GM23338 (cell line): Measurements from ENCODE around the gene ZFX. TPM values are rescaled to one million over a fixed set of nuclear protein-coding genes. Genes with fewer than 3 reads are reported as not detected.

Experiments
- ATAC-seq: fragments of 200-7000 bp; cut with Tn5 transposase; 3 replicates; pipeline ENCODE4 v1.9.1; 2020
- DNase-seq: peaks from one replicate; pipeline ENCODE4 v3.0.0-alpha.2; 2015; ENCODE audit warnings: low spot score
- H2AFZ ChIP-seq: fragments of 200-600 bp; sonication (generic); 2 replicates; pipeline ENCODE4 v1.8.0; 2016; ENCODE audit warnings: antibody characterized with exemption, mild to moderate bottlenecking, moderate library complexity
- H3F3A ChIP-seq: fragments of 200-600 bp; sonication (generic); replicated peaks from 2 replicates; pipeline ENCODE4 v1.8.0; 2017; ENCODE audit warnings: antibody characterized with exemption, mixed run types, low read depth
- H3K27ac ChIP-seq: fragments of 200-600 bp; sonication (generic); 2 replicates; pipeline ENCODE4 v1.6.1; 2016; ENCODE audit warnings: low read depth
- H3K27me3 ChIP-seq: fragments of 200-600 bp; sonication (generic); 2 replicates; pipeline ENCODE4 v1.8.0; 2016; ENCODE audit warnings: mild to moderate bottlenecking, mixed run types, moderate library complexity; ENCODE audit not compliant: insufficient read depth
- H3K36me3 ChIP-seq: fragments of 200-600 bp; sonication (generic); 2 replicates; pipeline ENCODE4 v1.8.0; 2016; ENCODE audit warnings: mild to moderate bottlenecking; ENCODE audit not compliant: insufficient read depth
- H3K4me1 ChIP-seq: fragments of 200-600 bp; sonication (generic); 2 replicates; pipeline ENCODE4 v1.8.0; 2016; ENCODE audit warnings: mild to moderate bottlenecking, moderate library complexity; ENCODE audit not compliant: insufficient read depth
- H3K4me2 ChIP-seq: fragments of 200-600 bp; sonication (generic); 2 replicates; pipeline ENCODE4 v1.7.1; 2017; ENCODE audit warnings: mixed run types
- H3K4me3 ChIP-seq: fragments of 200-600 bp; sonication (generic); 2 replicates; pipeline ENCODE4 v1.6.1; 2016; ENCODE audit warnings: mixed run types
- H3K79me2 ChIP-seq: fragments of 200-600 bp; sonication (generic); replicated peaks from 2 replicates; pipeline ENCODE4 v1.8.0; 2017; ENCODE audit warnings: mild to moderate bottlenecking; ENCODE audit not compliant: insufficient read depth
- H3K9me2 ChIP-seq: fragments of 200-600 bp; sonication (generic); 2 replicates; pipeline ENCODE4 v1.8.0; 2017; ENCODE audit not compliant: insufficient read depth
- H4K20me1 ChIP-seq: fragments of 200-600 bp; sonication (generic); replicated peaks from 2 replicates; pipeline ENCODE4 v1.8.0; 2017; ENCODE audit warnings: mild to moderate bottlenecking; ENCODE audit not compliant: insufficient read depth
- H3K27ac Mint-ChIP-seq: 2 replicates; pipeline ENCODE4 v1.8.0; 2020; ENCODE audit warnings: inconsistent platforms, mild to moderate bottlenecking, moderate library complexity, mixed read lengths
- H3K27me3 Mint-ChIP-seq: 3 replicates; pipeline ENCODE4 v1.8.0; 2022; ENCODE audit warnings: low read depth, mild to moderate bottlenecking, moderate library complexity, mixed read lengths, inconsistent platforms; ENCODE audit not compliant: insufficient read depth, poor library complexity
- H3K36me3 Mint-ChIP-seq: 3 replicates; pipeline ENCODE4 v1.8.0; 2021; ENCODE audit warnings: low read depth, mild to moderate bottlenecking, inconsistent platforms, moderate library complexity, mixed read lengths
- H3K4me1 Mint-ChIP-seq: 3 replicates; pipeline ENCODE4 v1.8.0; 2020; ENCODE audit warnings: mild to moderate bottlenecking, inconsistent platforms, mixed read lengths
- H3K4me3 Mint-ChIP-seq: 3 replicates; pipeline ENCODE4 v1.8.0; 2021; ENCODE audit warnings: moderate library complexity, mild to moderate bottlenecking, inconsistent platforms, mixed read lengths
- H3K9me3 Mint-ChIP-seq: 3 replicates; pipeline ENCODE4 v1.8.0; 2020; ENCODE audit warnings: moderate library complexity, mild to moderate bottlenecking, inconsistent platforms, mixed read lengths
- CREB1 ChIP-seq: fragments of 250-450 bp; sonication (Bioruptor Pico); IDR thresholded peaks from 2 replicates; pipeline ENCODE4 v1.5.0; 2020; ENCODE audit warnings: low read depth, mild to moderate bottlenecking, moderate library complexity
- EZH2 ChIP-seq: fragments of 200-600 bp; sonication (generic); IDR thresholded peaks from one replicate; pipeline ENCODE4 v1.8.0; 2017; ENCODE audit warnings: antibody characterized with exemption, mild to moderate bottlenecking, low read depth; ENCODE audit not compliant: unreplicated experiment
- EZH2phosphoT487 ChIP-seq: fragments of 200-600 bp; sonication (generic); IDR thresholded peaks from one replicate; pipeline ENCODE4 v1.8.1; 2018; ENCODE audit warnings: antibody characterized with exemption; ENCODE audit not compliant: unreplicated experiment
- JUNB ChIP-seq: IDR thresholded peaks from one replicate; pipeline ENCODE4 v1.6.1; 2016; ENCODE audit warnings: antibody characterized with exemption; ENCODE audit not compliant: unreplicated experiment
- NANOG ChIP-seq: IDR thresholded peaks from 2 replicates; pipeline ENCODE4 v1.6.1; 2016; ENCODE audit warnings: antibody characterized with exemption, borderline replicate concordance
- POLR2AphosphoS5 ChIP-seq: IDR thresholded peaks from 2 replicates; pipeline ENCODE4 v1.6.1; 2016; ENCODE audit warnings: antibody characterized with exemption, low read depth
- STAT1 ChIP-seq: IDR thresholded peaks from one replicate; pipeline ENCODE4 v1.6.1; 2016; ENCODE audit warnings: antibody characterized with exemption; ENCODE audit not compliant: unreplicated experiment
- ZNF114 ChIP-seq: fragments of 250-450 bp; sonication (Bioruptor Pico); IDR thresholded peaks from 2 replicates; pipeline ENCODE4 v1.5.0; 2020; ENCODE audit warnings: mild to moderate bottlenecking, moderate library complexity
- ZNF331 ChIP-seq: fragments of 250-450 bp; sonication (Bioruptor Pico); IDR thresholded peaks from 2 replicates; pipeline ENCODE4 v1.5.0; 2020; ENCODE audit warnings: low read depth, mild to moderate bottlenecking, moderate library complexity
- polyA plus RNA-seq: library from polyadenylated mRNA; unstranded; fragments of >200 nt; fragmentation: Nextera tagmentation; extraction: Ambion mirVana; gene quantifications from 2 replicates; pipeline ENCODE4 v1.2.1, GENCODE V29; 2016
- total RNA-seq: library from RNA; depleted of rRNA; stranded (reverse); fragments of >200 nt; shearing (Covaris generic); gene quantifications from 2 replicates; pipeline ENCODE4 v1.2.3, GENCODE V29; 2014
- TF ChIP-seq, protein P1 (sequence below), 2 experiments: fragments of 200-600 bp in 1 of 2; sonication (generic) in 1 of 2; conservative IDR thresholded peaks; 2 replicates each; pipeline versions ENCODE4 v1.5.1 to v1.6.1; 2016 to 2017; ENCODE audit warnings: antibody characterized with exemption in 2 of 2, low read depth in 2 of 2, mild to moderate bottlenecking in 2 of 2, moderate library complexity in 1 of 2
- TF ChIP-seq, protein P2 (sequence below): IDR thresholded peaks from one replicate; pipeline ENCODE4 v1.6.1; 2018; ENCODE audit warnings: antibody characterized with exemption; ENCODE audit not compliant: unreplicated experiment
- TF ChIP-seq, protein P3 (sequence below): IDR thresholded peaks from 2 replicates; pipeline ENCODE4 v1.6.1; 2016; ENCODE audit warnings: antibody characterized with exemption
- TF ChIP-seq, protein P4 (sequence below): fragments of 250-450 bp; sonication (Bioruptor Pico); IDR thresholded peaks from 2 replicates; pipeline ENCODE4 v1.5.0; 2020; ENCODE audit warnings: mild to moderate bottlenecking, moderate library complexity

Gene ZFX
- total and polyA plus RNA-seq, 2 experiments from 2014 or later = 11.0 to 15.4 TPM

DNA sequence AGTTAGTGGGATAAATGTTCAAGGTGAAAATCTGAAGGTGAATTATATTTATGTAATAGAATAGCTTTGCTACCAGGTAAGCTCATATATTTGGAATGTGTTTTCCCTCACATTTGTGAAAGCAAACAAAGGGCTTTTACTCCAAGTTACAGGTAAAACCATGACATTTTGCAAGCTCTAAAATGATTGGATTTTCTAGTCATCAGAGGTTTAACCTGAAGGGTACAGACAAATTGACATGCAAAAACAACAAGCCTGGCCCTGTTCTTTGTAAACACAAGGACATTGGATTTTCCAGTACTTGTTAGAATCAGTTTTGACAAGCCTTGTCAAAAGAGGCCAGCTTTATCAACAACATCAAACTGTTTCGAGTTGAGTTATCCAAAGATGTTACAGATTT is 51.7 kb downstream of the ZFX start:
- H3K79me2 ChIP-seq = peaks cover 55% of the 10 kb centered on the region

More for the DNA sequence above, 51.7 kb downstream of the ZFX start:
- Histone ChIP-seq H3K4me1 (no peaks in the 10 kb centered on the region), H3K27me3 (no peaks in the 10 kb centered on the region), H3K9me2 (no peaks in the 10 kb centered on the region), H3K4me3 (no peak overlapping the region), H3K4me2 (no peak overlapping the region), H3K36me3 (no peaks in the 10 kb centered on the region), H4K20me1 (no peaks in the 10 kb centered on the region), H3F3A (no peaks in the 10 kb centered on the region), H3K27ac (no peak overlapping the region), H2AFZ (no peak overlapping the region)
- peaks cover 24% of the 10 kb centered on the region for H3K4me1 Mint-ChIP-seq
- TF ChIP-seq JUNB (no peak), POLR2AphosphoS5 (no peak), EZH2 (no peak), STAT1 (no peak), ZNF114 (CRISPR knock-in tag) (no peak), EZH2phosphoT487 (no peak), NANOG (no peak), ZNF331 (no peak), CREB1 (CRISPR knock-in tag) (no peak)
- TF ChIP-seq, protein P1, sequence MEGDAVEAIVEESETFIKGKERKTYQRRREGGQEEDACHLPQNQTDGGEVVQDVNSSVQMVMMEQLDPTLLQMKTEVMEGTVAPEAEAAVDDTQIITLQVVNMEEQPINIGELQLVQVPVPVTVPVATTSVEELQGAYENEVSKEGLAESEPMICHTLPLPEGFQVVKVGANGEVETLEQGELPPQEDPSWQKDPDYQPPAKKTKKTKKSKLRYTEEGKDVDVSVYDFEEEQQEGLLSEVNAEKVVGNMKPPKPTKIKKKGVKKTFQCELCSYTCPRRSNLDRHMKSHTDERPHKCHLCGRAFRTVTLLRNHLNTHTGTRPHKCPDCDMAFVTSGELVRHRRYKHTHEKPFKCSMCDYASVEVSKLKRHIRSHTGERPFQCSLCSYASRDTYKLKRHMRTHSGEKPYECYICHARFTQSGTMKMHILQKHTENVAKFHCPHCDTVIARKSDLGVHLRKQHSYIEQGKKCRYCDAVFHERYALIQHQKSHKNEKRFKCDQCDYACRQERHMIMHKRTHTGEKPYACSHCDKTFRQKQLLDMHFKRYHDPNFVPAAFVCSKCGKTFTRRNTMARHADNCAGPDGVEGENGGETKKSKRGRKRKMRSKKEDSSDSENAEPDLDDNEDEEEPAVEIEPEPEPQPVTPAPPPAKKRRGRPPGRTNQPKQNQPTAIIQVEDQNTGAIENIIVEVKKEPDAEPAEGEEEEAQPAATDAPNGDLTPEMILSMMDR (conservative IDR thresholded peaks at IDR 0.05; ENCODE audit: low read depth in 2 of 2) = no peak
- TF ChIP-seq, protein P2, sequence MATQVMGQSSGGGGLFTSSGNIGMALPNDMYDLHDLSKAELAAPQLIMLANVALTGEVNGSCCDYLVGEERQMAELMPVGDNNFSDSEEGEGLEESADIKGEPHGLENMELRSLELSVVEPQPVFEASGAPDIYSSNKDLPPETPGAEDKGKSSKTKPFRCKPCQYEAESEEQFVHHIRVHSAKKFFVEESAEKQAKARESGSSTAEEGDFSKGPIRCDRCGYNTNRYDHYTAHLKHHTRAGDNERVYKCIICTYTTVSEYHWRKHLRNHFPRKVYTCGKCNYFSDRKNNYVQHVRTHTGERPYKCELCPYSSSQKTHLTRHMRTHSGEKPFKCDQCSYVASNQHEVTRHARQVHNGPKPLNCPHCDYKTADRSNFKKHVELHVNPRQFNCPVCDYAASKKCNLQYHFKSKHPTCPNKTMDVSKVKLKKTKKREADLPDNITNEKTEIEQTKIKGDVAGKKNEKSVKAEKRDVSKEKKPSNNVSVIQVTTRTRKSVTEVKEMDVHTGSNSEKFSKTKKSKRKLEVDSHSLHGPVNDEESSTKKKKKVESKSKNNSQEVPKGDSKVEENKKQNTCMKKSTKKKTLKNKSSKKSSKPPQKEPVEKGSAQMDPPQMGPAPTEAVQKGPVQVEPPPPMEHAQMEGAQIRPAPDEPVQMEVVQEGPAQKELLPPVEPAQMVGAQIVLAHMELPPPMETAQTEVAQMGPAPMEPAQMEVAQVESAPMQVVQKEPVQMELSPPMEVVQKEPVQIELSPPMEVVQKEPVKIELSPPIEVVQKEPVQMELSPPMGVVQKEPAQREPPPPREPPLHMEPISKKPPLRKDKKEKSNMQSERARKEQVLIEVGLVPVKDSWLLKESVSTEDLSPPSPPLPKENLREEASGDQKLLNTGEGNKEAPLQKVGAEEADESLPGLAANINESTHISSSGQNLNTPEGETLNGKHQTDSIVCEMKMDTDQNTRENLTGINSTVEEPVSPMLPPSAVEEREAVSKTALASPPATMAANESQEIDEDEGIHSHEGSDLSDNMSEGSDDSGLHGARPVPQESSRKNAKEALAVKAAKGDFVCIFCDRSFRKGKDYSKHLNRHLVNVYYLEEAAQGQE = no peak
- TF ChIP-seq, protein P3, sequence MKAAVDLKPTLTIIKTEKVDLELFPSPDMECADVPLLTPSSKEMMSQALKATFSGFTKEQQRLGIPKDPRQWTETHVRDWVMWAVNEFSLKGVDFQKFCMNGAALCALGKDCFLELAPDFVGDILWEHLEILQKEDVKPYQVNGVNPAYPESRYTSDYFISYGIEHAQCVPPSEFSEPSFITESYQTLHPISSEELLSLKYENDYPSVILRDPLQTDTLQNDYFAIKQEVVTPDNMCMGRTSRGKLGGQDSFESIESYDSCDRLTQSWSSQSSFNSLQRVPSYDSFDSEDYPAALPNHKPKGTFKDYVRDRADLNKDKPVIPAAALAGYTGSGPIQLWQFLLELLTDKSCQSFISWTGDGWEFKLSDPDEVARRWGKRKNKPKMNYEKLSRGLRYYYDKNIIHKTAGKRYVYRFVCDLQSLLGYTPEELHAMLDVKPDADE = no peak
- TF ChIP-seq, protein P4, sequence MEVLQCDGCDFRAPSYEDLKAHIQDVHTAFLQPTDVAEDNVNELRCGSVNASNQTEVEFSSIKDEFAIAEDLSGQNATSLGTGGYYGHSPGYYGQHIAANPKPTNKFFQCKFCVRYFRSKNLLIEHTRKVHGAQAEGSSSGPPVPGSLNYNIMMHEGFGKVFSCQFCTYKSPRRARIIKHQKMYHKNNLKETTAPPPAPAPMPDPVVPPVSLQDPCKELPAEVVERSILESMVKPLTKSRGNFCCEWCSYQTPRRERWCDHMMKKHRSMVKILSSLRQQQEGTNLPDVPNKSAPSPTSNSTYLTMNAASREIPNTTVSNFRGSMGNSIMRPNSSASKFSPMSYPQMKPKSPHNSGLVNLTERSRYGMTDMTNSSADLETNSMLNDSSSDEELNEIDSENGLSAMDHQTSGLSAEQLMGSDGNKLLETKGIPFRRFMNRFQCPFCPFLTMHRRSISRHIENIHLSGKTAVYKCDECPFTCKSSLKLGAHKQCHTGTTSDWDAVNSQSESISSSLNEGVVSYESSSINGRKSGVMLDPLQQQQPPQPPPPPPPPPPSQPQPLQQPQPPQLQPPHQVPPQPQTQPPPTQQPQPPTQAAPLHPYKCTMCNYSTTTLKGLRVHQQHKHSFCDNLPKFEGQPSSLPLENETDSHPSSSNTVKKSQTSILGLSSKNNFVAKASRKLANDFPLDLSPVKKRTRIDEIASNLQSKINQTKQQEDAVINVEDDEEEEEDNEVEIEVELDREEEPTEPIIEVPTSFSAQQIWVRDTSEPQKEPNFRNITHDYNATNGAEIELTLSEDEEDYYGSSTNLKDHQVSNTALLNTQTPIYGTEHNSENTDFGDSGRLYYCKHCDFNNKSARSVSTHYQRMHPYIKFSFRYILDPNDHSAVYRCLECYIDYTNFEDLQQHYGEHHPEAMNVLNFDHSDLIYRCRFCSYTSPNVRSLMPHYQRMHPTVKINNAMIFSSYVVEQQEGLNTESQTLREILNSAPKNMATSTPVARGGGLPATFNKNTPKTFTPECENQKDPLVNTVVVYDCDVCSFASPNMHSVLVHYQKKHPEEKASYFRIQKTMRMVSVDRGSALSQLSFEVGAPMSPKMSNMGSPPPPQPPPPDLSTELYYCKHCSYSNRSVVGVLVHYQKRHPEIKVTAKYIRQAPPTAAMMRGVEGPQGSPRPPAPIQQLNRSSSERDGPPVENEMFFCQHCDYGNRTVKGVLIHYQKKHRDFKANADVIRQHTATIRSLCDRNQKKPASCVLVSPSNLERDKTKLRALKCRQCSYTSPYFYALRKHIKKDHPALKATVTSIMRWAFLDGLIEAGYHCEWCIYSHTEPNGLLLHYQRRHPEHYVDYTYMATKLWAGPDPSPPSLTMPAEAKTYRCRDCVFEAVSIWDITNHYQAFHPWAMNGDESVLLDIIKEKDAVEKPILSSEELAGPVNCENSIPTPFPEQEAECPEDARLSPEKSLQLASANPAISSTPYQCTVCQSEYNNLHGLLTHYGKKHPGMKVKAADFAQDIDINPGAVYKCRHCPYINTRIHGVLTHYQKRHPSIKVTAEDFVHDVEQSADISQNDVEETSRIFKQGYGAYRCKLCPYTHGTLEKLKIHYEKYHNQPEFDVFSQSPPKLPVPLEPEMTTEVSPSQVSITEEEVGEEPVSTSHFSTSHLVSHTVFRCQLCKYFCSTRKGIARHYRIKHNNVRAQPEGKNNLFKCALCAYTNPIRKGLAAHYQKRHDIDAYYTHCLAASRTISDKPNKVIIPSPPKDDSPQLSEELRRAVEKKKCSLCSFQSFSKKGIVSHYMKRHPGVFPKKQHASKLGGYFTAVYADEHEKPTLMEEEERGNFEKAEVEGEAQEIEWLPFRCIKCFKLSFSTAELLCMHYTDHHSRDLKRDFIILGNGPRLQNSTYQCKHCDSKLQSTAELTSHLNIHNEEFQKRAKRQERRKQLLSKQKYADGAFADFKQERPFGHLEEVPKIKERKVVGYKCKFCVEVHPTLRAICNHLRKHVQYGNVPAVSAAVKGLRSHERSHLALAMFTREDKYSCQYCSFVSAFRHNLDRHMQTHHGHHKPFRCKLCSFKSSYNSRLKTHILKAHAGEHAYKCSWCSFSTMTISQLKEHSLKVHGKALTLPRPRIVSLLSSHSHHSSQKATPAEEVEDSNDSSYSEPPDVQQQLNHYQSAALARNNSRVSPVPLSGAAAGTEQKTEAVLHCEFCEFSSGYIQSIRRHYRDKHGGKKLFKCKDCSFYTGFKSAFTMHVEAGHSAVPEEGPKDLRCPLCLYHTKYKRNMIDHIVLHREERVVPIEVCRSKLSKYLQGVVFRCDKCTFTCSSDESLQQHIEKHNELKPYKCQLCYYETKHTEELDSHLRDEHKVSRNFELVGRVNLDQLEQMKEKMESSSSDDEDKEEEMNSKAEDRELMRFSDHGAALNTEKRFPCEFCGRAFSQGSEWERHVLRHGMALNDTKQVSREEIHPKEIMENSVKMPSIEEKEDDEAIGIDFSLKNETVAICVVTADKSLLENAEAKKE (CRISPR knock-in tag) = no peak
- peaks cover 14% of the 10 kb centered on the region for H3K36me3 Mint-ChIP-seq
- DNase-seq (no peak), ATAC-seq (no peak)
- H3K4me3 Mint-ChIP-seq = no peak overlapping the region
- H3K27me3 Mint-ChIP-seq = peaks cover 1% of the 10 kb centered on the region
- no peaks in the 10 kb centered on the region for H3K9me3 Mint-ChIP-seq
- H3K27ac Mint-ChIP-seq = no peak overlapping the region
